MM.1S (cell line): ENCODE data around the gene MEAF6.
A peak's percentile ranks its signal among the peaks of the same experiment; 100 is the strongest.

Experiments used
- DNase-seq: peaks from one replicate; pipeline ENCODE4 v3.0.0-alpha.2; 2015
- H2AFZ ChIP-seq: fragments of 300-600 bp; sonication (generic); 2 replicates; pipeline ENCODE4 v1.6.0; 2016; ENCODE audit warnings: antibody characterized with exemption, low read length
- H3F3A ChIP-seq: fragments of 300-600 bp; sonication (generic); 2 replicates; pipeline ENCODE4 v1.6.1; 2016; ENCODE audit warnings: mild to moderate bottlenecking, antibody characterized with exemption, low read length, moderate library complexity, mixed read lengths; ENCODE audit not compliant: insufficient read depth
- H3K27ac ChIP-seq: fragments of 300-600 bp; sonication (generic); 2 replicates; pipeline ENCODE4 v1.5.1; 2016; ENCODE audit warnings: mild to moderate bottlenecking, low read length
- H3K27me3 ChIP-seq: fragments of 300-600 bp; sonication (generic); replicated peaks from 2 replicates; pipeline ENCODE4 v1.6.0; 2016; ENCODE audit warnings: low read length; ENCODE audit not compliant: insufficient read depth
- H3K36me3 ChIP-seq: fragments of 300-600 bp; sonication (generic); replicated peaks from 2 replicates; pipeline ENCODE4 v1.6.1; 2016; ENCODE audit warnings: mild to moderate bottlenecking, low read length, mixed read lengths; ENCODE audit not compliant: insufficient read depth
- H3K4me1 ChIP-seq: fragments of 300-600 bp; sonication (generic); 2 replicates; pipeline ENCODE4 v1.6.1; 2016; ENCODE audit warnings: low read length, mixed read lengths
- H3K4me2 ChIP-seq: fragments of 300-600 bp; sonication (generic); 2 replicates; pipeline ENCODE4 v1.6.0; 2016; ENCODE audit warnings: low read depth, low read length
- H3K4me3 ChIP-seq: fragments of 300-600 bp; sonication (generic); 2 replicates; pipeline ENCODE4 v1.5.1; 2016; ENCODE audit warnings: low read length, mixed read lengths
- H3K79me2 ChIP-seq: fragments of 300-600 bp; sonication (generic); 2 replicates; pipeline ENCODE4 v1.6.1; 2016; ENCODE audit warnings: mixed run types, low read length, mixed read lengths
- H3K9ac ChIP-seq: fragments of 300-600 bp; sonication (generic); 2 replicates; pipeline ENCODE4 v1.6.1; 2016; ENCODE audit warnings: low read length, mixed read lengths
- H3K9me2 ChIP-seq: fragments of 300-600 bp; sonication (generic); replicated peaks from 2 replicates; pipeline ENCODE4 v1.6.1; 2016; ENCODE audit warnings: mild to moderate bottlenecking, low read length, mixed read lengths; ENCODE audit not compliant: insufficient read depth
- H3K9me3 ChIP-seq: fragments of 300-600 bp; sonication (generic); replicated peaks from 2 replicates; pipeline ENCODE4 v1.6.1; 2016; ENCODE audit warnings: mild to moderate bottlenecking, low read length, mixed read lengths; ENCODE audit not compliant: insufficient read depth
- H4K20me1 ChIP-seq: fragments of 300-600 bp; sonication (generic); 2 replicates; pipeline ENCODE4 v1.6.1; 2016; ENCODE audit warnings: mild to moderate bottlenecking, low read length, moderate library complexity, mixed read lengths; ENCODE audit not compliant: insufficient read depth
- EZH2 ChIP-seq: fragments of 300-600 bp; sonication (generic); optimal IDR thresholded peaks from 2 replicates; pipeline ENCODE3; 2017; ENCODE audit warnings: low read depth, mild to moderate bottlenecking, antibody characterized with exemption, low read length, mixed read lengths
- EZH2phosphoT487 ChIP-seq: fragments of 300-600 bp; sonication (generic); IDR thresholded peaks from 2 replicates; pipeline ENCODE4 v1.6.1; 2018; ENCODE audit warnings: antibody characterized with exemption, low read length
- TF ChIP-seq, protein P1 (sequence below): fragments of 300-600 bp; sonication (generic); IDR thresholded peaks from 2 replicates; pipeline ENCODE4 v1.5.1; 2016; ENCODE audit warnings: antibody characterized with exemption, low read length, mixed read lengths

The MEAF6 gene

DNA sequence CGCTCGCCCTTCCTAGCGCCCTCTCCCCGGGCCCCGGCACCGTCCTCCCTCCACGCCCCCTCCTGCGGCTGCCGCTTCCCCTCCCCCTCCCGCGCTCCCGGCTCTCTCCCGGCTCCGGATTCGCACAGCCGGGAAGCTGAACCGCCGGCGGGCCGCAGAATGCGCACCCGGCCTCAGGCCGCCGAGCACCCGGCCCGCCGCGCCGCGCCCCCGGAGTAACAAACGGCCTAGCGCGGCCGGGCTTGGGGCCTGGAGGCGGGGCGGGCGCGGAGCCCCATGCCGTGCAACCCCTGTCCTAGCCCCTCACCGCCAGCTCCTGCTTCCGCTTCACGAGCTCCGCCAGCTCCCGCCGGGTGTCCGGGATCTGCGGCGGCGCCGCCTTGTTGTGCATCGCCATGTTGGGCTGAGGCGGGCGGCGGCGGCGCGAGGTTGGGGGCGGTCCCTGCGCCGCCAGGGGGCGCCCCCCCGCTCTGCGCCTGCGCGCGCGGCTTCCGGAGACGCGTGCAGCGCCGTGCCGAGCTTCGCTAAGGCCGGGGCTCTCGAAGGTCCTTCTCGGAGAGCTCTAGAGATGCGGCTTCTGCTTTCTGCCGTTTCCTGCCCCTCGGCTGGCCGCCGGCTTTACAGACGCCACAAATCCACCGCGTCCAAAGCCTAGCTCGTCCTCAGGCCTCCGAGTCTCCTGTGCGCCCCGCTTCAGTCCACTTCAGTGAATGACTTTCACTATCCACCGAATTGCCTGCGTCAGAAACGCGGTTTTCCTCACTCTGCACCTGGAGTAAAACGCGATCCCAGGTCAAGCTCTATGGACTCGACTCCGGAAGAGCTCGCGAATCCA is at the start of gene MEAF6:
Gene MEAF6, minus strand, starts transcription at position 417 of the 835 bp plus-strand sequence. Its CDS starts 20 bp downstream, at position 397.
- Histone ChIP-seq H3K27ac (peak within 1 kb of the TSS; percentile 72; the same call in 1 of the 2 replicates), H3K79me2 (peaks cover 27% of the 10 kb centered on the region), H3K4me1 (peaks cover 12% of the 10 kb centered on the region), H3K9me3 (no peaks in the 10 kb centered on the region), H3F3A (peaks cover 7% of the 10 kb centered on the region; the same call in 1 of the 2 replicates), H2AFZ (peak within 1 kb of the TSS; percentile 90), H3K27me3 (no peaks in the 10 kb centered on the region), H3K4me3 (peak within 1 kb of the TSS; percentile 81), H3K36me3 (0 out of 2 replicates have a peak, but pooled peaks cover 3% of the 10 kb centered on the region), H3K9me2 (no peaks in the 10 kb centered on the region), H3K4me2 (peak within 1 kb of the TSS; percentile 97), H4K20me1 (no peaks in the 10 kb centered on the region), H3K9ac (peak within 1 kb of the TSS; percentile 69)
- peak; percentile 88 for DNase-seq
- TF ChIP-seq EZH2phosphoT487 (no peak), EZH2 (no peak)
- TF ChIP-seq, protein P1, sequence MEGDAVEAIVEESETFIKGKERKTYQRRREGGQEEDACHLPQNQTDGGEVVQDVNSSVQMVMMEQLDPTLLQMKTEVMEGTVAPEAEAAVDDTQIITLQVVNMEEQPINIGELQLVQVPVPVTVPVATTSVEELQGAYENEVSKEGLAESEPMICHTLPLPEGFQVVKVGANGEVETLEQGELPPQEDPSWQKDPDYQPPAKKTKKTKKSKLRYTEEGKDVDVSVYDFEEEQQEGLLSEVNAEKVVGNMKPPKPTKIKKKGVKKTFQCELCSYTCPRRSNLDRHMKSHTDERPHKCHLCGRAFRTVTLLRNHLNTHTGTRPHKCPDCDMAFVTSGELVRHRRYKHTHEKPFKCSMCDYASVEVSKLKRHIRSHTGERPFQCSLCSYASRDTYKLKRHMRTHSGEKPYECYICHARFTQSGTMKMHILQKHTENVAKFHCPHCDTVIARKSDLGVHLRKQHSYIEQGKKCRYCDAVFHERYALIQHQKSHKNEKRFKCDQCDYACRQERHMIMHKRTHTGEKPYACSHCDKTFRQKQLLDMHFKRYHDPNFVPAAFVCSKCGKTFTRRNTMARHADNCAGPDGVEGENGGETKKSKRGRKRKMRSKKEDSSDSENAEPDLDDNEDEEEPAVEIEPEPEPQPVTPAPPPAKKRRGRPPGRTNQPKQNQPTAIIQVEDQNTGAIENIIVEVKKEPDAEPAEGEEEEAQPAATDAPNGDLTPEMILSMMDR: peak; percentile 58

DNA sequence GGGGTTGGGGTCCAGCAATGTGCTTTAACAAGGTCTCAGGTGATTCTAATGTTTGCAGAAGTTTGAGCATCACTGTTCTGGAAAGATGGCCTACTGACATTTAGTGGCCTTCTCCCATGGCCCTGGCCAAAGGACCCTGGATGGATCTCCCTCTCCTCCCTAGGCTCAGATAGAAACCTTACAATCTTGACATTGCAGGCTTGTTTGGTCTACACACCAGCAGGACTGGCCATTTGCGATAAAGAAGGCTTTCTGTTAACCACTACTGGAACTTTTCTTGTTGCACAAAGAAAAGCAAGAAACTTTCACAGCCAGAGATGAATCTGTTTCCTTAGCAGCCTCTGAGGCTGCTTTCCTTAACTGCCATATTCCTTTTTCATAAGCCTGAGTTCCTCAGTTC is 48.4 kb upstream of the MEAF6 start:
- no peak for DNase-seq
- no peak overlapping the region for H3K9ac ChIP-seq
- TF ChIP-seq, protein P1: no peak
- TF ChIP-seq EZH2phosphoT487 (no peak), EZH2 (no peak)
- H3K4me2 ChIP-seq: no peak overlapping the region
- H3K9me3 ChIP-seq: no peaks in the 10 kb centered on the region
- no peaks in the 10 kb centered on the region for H3K79me2 ChIP-seq
- no peak overlapping the region for H2AFZ ChIP-seq
- H3K36me3 ChIP-seq: peaks cover 18% of the 10 kb centered on the region; the same call in 1 of the 2 replicates
- H4K20me1 ChIP-seq: no peaks in the 10 kb centered on the region
- H3K4me1 ChIP-seq: no peaks in the 10 kb centered on the region
- H3K9me2 ChIP-seq: no peaks in the 10 kb centered on the region
- H3K4me3 ChIP-seq: no peak overlapping the region
- H3K27me3 ChIP-seq: no peaks in the 10 kb centered on the region
- no peak overlapping the region for H3K27ac ChIP-seq
- H3F3A ChIP-seq: 0 out of 2 replicates have a peak, but pooled peaks cover 3% of the 10 kb centered on the region

DNA sequence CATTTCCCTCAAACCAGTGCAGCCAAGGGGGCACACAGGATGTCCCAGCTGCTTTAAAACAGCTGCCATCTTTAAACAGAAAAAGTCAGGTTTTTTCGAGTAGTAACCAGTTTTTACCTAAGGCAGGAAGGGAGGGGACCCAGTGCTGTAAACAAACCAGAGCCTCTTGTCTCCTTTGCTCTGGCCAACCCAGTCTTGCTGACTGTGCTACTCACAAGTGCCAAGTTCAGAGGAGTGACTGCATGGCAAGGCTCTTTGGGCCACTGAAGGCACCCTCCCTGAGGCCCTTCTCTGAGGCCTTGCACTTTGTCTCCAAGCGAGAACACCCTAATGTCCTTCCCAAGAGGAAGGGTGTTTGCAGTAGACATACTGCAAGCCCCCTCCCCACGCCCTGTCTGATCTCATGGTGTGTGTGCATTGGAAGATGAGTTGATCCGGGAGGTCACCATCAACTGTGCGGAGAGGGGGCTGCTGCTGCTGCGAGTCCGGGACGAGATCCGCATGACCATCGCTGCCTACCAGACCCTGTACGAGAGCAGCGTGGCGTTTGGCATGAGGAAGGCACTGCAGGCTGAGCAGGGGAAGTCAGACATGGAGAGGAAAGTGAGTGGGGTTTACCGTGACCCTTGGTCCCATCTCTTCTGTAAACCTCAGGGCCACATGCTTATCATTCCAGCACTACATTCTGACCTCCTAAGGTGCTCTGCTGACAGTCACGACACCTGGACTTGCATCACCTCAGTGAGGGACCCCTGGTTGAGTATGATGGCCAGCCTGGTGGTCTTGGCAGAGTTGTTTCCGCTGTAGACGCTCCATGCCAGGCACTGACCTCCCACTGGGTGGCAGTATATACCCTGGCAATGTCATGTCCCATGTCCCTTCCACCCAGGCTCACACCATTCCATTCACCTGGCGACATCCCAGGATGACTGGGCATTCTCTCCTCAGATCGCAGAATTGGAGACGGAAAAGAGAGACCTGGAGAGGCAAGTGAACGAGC is 46.9 kb upstream of the MEAF6 start:
- Histone ChIP-seq H3K9me3 (no peaks in the 10 kb centered on the region), H3K4me2 (no peak overlapping the region), H3K9me2 (no peaks in the 10 kb centered on the region), H3K4me3 (no peak overlapping the region), H4K20me1 (no peaks in the 10 kb centered on the region), H3K79me2 (no peaks in the 10 kb centered on the region), H3K9ac (no peak overlapping the region), H3K27ac (no peak overlapping the region), H3K4me1 (peaks cover 2% of the 10 kb centered on the region), H3K36me3 (peaks cover 3% of the 10 kb centered on the region; the same call in 1 of the 2 replicates), H3F3A (0 out of 2 replicates have a peak, but pooled peaks cover 6% of the 10 kb centered on the region), H2AFZ (no peak overlapping the region), H3K27me3 (no peaks in the 10 kb centered on the region)
- DNase-seq: no peak
- TF ChIP-seq, protein P1: peak; percentile 69
- no peak for TF ChIP-seq EZH2
